GM13976 (cell line): Measurements from ENCODE around the gene CRHR2.

Experiments
- DNase-seq: peaks from one replicate; pipeline ENCODE4 v3.0.0; 2012; ENCODE audit warnings: low spot score
- CTCF ChIP-seq: IDR thresholded peaks from 2 replicates; pipeline ENCODE4 v1.5.1; 2012; ENCODE audit warnings: borderline replicate concordance, mild to moderate bottlenecking; ENCODE audit not compliant: insufficient read depth; ENCODE audit errors: extremely low read depth, missing control alignments, control extremely low read depth
- in situ Hi-C: fragments of 300-500 bp; cut with MboI; formaldehyde crosslinking; loops from one replicate; pipeline ENCODE4 v1.12.0; 2022; ENCODE audit warnings: low sequenced_read_pairs, mixed read lengths, inconsistent platforms; ENCODE audit not compliant: unreplicated experiment

The CRHR2 gene

DNA sequence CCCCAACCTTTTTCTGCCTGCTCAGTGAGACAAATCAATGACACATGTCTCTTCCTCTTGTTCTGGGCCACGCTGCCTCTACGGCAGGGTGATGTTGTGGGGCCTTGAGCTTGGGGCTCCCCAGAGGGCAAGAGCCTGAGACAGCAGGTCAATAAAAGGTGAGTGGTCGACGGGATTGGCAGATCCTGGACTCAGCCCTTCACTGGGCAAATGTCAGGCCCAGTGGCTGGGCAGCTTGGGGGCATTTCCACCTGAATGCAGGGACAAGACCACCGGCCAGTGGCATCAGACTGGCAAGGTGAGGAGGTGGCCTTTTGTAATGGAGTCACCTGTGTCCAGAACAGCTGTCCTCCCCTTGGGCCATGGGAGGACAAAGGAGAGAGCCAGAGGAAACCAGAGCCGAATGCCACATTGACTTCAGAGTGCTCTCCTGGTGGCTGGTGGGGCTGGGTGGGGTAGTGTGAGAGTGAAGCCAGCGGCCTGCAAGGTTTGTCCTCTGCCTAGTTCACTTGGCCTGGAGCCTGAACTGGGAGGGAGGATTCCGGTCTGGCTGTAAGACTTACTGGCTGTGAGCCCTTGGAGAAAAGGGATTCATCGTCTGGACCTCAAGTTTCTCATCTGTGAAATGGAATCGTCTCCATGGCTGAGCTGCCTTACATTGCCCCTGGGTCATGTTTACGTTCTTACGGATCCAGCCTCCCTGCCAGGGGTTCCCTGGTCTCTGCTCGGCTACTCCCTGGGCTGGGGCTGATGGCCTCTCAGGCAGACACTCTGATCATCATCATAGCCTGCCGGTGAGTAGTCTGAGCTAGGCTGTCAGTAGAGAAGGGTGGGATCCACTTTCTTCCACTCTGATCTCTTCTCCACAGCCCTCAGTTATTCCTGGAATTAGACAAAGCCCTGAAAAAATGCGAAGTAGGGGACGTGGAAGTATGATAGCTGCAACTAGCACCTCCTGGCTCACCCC, 25.4 kb upstream of the CRHR2 start:
- no peak for DNase-seq
- in situ Hi-C loops: no loop called here
- TF ChIP-seq CTCF: no peak

GRCh38 chr7:30706908-30707307, 24.7 kb upstream of the CRHR2 start:
- in situ Hi-C loops: no loop called here
- no peak for TF ChIP-seq CTCF
- no peak for DNase-seq

GRCh38 chr7:30706316-30706715, 24.1 kb upstream of the CRHR2 start:
- TF ChIP-seq CTCF: no peak
- no peak for DNase-seq
- in situ Hi-C loops: no loop called here

- TF ChIP-seq CTCF: no peak
- DNase-seq: no peak
- in situ Hi-C loops: no loop called here
These were observed 23.3 kb upstream of the CRHR2 start for GRCh38 chr7:30705596-30705995.

- no peak for DNase-seq
- in situ Hi-C loops: no loop called here
- TF ChIP-seq CTCF: no peak
These were observed 22.8 kb upstream of the CRHR2 start for GRCh38 chr7:30705008-30705407.

DNA sequence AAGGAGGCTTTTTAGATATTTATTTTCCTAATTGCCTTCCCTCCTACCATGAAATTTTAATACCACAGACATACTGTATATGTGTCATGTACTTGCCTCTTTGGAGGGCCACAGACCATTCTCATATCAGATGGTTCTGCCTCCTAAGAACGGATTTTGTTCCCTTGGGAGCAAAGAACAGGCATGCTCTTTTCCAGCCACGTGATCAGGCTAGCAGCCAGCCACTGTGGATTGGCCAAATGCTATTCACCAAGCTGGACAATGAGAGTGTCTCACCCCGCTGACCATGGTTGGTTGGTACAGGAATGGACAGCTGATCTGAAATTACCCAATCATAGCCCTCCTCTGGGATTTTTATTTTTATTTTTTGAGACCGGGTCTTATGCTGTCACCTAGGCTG, 21.5 kb upstream of the CRHR2 start:
- TF ChIP-seq CTCF: no peak
- in situ Hi-C loops: no loop called here

More for the DNA sequence above, 21.5 kb upstream of the CRHR2 start:
- no peak for DNase-seq
